22Rv1 (cell line): ENCODE data around the gene BRD4.

ENCODE experiments used
- ZFX ChIP-seq: fragments of 450-650 bp; IDR thresholded peaks from 2 replicates; pipeline ENCODE4 v1.6.1; 2017; ENCODE audit warnings: antibody characterized with exemption, borderline replicate concordance
- TF ChIP-seq, protein P1 (sequence below): fragments of 450-650 bp; IDR thresholded peaks from 2 replicates; pipeline ENCODE4 v1.5.1; 2017; ENCODE audit warnings: mild to moderate bottlenecking

DNA sequence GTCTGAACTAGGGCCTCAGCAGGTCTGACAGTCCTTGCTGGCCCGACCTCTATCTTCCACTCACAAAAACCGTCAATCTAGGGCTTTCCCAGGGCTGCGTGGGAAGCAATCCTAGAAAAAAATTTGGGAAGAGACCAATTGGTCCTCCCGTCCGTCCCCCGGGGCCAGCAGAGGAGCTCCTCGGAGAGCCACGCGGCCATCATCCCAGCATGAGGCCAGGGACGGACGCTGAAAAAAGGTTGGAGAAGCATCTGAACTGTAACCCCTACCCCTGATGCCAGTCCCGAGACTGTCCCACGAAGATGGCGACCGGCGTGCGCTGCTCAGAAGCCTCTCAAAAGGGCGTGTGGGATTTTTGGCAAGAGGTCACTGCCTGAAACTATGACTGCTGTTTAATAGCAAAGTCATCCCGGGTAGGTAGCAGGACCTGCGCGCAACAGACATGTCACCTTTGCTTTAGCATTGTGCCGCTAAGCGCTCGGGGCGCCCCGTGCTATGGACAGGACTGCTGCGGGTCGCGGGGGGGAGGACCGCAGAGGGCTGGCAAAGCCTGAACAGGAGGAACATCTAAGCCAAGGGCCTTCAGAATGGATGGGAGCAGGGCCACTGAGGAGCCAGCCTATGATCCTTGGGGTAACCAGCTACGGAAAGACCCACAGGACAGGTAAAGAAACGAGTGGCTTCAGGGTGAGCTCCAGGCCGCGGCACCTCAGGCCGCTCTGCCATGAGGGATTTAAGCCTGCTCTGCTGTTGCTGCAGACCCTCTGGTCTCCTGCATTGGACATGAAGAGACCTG, 36.7 kb upstream of the BRD4 start:
- TF ChIP-seq, protein P1, sequence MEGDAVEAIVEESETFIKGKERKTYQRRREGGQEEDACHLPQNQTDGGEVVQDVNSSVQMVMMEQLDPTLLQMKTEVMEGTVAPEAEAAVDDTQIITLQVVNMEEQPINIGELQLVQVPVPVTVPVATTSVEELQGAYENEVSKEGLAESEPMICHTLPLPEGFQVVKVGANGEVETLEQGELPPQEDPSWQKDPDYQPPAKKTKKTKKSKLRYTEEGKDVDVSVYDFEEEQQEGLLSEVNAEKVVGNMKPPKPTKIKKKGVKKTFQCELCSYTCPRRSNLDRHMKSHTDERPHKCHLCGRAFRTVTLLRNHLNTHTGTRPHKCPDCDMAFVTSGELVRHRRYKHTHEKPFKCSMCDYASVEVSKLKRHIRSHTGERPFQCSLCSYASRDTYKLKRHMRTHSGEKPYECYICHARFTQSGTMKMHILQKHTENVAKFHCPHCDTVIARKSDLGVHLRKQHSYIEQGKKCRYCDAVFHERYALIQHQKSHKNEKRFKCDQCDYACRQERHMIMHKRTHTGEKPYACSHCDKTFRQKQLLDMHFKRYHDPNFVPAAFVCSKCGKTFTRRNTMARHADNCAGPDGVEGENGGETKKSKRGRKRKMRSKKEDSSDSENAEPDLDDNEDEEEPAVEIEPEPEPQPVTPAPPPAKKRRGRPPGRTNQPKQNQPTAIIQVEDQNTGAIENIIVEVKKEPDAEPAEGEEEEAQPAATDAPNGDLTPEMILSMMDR: no peak
- TF ChIP-seq ZFX: no peak
